GM12892 (cell line): ENCODE results near the gene SSBP1.
"Not testable (repeated sequence)": the region's sequence is repeated elsewhere in the genome, so short reads cannot be mapped to it uniquely, and the experiment has no call there.

Source experiments
- DNase-seq: peaks from one replicate; pipeline ENCODE4 v3.0.0; 2011; ENCODE audit not compliant: insufficient read length
- FAIRE-seq: peaks from 2 replicates; lab custom pipeline; 2011; peaks lifted over from hg19 to GRCh38; lab: Jason Lieb, UNC
- POLR2A ChIP-seq: IDR thresholded peaks from 2 replicates; pipeline ENCODE4 v1.6.1; 2011; ENCODE audit warnings: low read depth, low read length, control low read depth
- POLR2AphosphoS5 ChIP-seq: IDR thresholded peaks from 2 replicates; pipeline ENCODE4 v1.6.1; 2011; ENCODE audit warnings: low read depth, low read length, control low read depth
- TAF1 ChIP-seq: IDR thresholded peaks from 2 replicates; pipeline ENCODE4 v1.6.1; 2011; ENCODE audit warnings: low read depth, mild to moderate bottlenecking, control low read depth, low read length, borderline replicate concordance

SSBP1 gene

GRCh38 chr7:141738592-141739013 lies 445 bp downstream of the SSBP1 start:
- FAIRE-seq = no peak
- TF ChIP-seq POLR2AphosphoS5 = no peak
- no peak for TF ChIP-seq POLR2A
- TF ChIP-seq TAF1 = no peak
- DNase-seq = no peak

DNA sequence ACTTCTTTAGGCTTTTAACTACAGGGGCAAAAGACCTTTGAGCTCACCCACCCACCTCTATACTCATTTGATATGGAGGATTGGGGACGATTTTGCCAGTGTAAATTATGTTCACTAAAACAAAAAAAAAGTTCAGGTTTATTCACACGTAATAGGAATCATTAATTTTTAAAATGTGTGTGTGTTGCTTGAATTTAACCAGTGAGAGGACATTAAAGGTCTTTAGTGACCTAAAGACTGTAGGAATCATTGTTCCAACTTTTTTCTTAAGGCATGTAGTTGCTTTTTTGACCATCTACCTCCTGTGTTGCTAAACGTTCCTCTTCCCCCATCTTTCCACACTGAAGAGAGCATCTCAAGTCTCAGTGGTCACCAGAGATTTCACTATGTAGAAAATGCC lies 1.1 kb downstream of the SSBP1 start:
- DNase-seq = no peak
- no peak for FAIRE-seq
- TF ChIP-seq POLR2AphosphoS5 = no peak
- no peak for TF ChIP-seq POLR2A
- no peak for TF ChIP-seq TAF1

GRCh38 chr7:141742229-141742628 lies 4.1 kb downstream of the SSBP1 start:
- no peak for FAIRE-seq
- no peak for DNase-seq
- no peak for TF ChIP-seq POLR2A
- TF ChIP-seq POLR2AphosphoS5 = no peak
- no peak for TF ChIP-seq TAF1

DNA sequence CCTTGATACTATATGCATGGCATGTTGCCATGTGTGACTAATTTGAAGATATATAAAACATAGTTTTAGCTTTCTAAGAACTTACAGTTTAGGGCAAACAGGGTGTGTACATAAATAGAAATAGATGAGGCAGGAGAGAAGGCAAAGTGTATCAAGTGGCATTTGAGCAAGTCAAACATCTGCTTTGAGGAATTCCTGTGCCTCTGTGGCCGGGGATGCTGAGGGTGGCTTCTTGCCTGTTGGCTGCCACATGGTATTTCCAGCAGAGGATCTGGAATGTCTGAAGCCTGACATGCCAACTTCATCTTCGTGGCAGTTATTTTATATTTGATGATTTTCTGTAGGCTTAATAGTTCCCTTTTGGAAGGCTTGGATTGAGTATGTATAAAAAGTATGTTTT lies 6.0 kb downstream of the SSBP1 start:
- no peak for DNase-seq
- TF ChIP-seq POLR2AphosphoS5 (no peak), TAF1 (no peak), POLR2A (no peak)
- no peak for FAIRE-seq

DNA sequence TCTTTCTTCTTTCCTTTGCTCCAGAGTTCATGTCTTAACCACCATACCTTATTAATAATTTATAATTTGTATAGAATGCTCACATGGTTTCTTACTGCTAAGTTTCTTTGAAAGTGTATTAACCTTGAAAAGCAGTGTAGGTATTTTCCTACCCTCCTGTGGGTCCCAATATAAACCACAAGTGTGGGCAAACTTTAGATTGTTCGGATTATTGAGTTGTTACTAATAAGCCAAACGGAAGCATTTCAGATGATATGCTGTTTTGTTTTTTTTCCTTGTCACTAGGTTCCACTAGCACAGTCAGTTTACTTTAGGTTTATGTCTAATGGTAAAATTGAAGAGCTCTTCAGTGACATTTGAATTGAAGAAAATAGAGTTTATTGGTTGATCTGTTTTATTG lies 10.2 kb downstream of the SSBP1 start:
- no peak for FAIRE-seq
- TF ChIP-seq TAF1 = no peak
- TF ChIP-seq POLR2A = no peak

DNA sequence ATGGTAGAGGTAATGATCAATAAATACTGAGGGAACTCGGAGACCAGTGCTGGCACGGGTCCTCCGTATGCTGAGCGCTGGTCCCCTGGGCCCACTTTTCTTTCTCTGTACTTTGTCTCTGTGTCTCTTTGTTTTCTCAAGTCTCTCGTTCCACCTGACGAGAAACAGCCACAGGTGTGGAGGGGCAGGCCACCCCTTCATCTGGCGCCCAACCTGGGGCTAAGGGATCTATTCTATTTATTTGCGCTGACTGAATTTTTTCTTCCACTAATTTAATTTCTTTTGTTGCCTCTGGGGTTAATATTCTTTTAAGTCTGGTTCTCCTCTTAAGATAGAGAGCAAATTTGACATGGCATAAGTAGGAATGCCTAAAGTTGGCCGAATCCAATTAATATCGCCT lies 13.7 kb downstream of the SSBP1 start:
- DNase-seq, FAIRE-seq: not testable (repeated sequence)

More for the DNA sequence above, 10.2 kb downstream of the SSBP1 start:
- no peak for DNase-seq

- TF ChIP-seq POLR2A (no peak), TAF1 (no peak), POLR2AphosphoS5 (no peak)
- FAIRE-seq (no peak), DNase-seq (no peak)
These were observed 14.5 kb downstream of the SSBP1 start for GRCh38 chr7:141752634-141753033.

GRCh38 chr7:141754939-141755338 lies 16.8 kb downstream of the SSBP1 start:
- no peak for TF ChIP-seq POLR2A
- no peak for TF ChIP-seq TAF1
- TF ChIP-seq POLR2AphosphoS5 = no peak
- peak; percentile 60 for FAIRE-seq

GRCh38 chr7:141763797-141764196 lies 25.6 kb downstream of the SSBP1 start, which contains the start of gene TAS2R3:
TSS of gene TAS2R3 (plus strand) at chr7:141764097. CDS start at chr7:141764159, 62 bp downstream.
- no peak for TF ChIP-seq POLR2A
- no peak for TF ChIP-seq POLR2AphosphoS5
- TF ChIP-seq TAF1 = no peak
- DNase-seq = no peak
- no peak for FAIRE-seq

More at GRCh38 chr7:141754939-141755338, 16.8 kb downstream of the SSBP1 start:
- DNase-seq = no peak

GRCh38 chr7:141770083-141770583 lies 32.0 kb downstream of the SSBP1 start:
- FAIRE-seq, DNase-seq: not testable (repeated sequence)

- TF ChIP-seq POLR2AphosphoS5 (no peak), POLR2A (no peak), TAF1 (no peak)
- FAIRE-seq (no peak), DNase-seq (no peak)
These were observed 38.2 kb downstream of the SSBP1 start, which contains the start of gene TAS2R4 for GRCh38 chr7:141776374-141776773. TSS of gene TAS2R4 (plus strand) at chr7:141776674. CDS start at chr7:141778489, 1,815 bp downstream.

- TF ChIP-seq TAF1 (no peak), POLR2AphosphoS5 (no peak), POLR2A (no peak)
- FAIRE-seq (peak; percentile 17), DNase-seq (peak; percentile 18)
These were observed 47.8 kb downstream of the SSBP1 start for GRCh38 chr7:141785706-141786552.

DNA sequence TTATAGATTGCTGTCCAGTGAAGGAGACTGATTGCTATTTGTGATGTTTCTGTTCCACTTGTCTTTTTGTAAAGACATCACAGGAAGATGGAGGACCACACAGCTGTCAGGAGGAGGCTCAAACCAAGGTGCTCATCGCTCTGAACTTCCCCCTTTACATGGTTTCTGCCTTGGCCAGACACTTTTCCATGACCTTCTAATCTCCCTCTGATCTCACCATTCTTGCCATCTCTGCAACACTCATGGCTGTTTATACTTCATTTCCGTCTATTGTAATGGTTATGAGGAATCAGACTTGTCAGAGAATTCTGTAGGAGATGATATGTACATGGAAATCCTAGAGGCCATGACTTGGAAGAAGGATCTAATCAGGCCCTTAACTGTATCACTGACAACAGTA lies 50.1 kb downstream of the SSBP1 start:
- DNase-seq (no peak), FAIRE-seq (no peak)
- TF ChIP-seq POLR2AphosphoS5 (no peak), POLR2A (no peak), TAF1 (no peak)
